ENCODE data around the gene ABHD11.

The ABHD11 gene

GRCh38 chr7:73702226-73702625 lies 36.4 kb downstream of the ABHD11 start:
- H3K9ac ChIP-seq (ENCODE audit: low read length), result no peak overlapping the region
- H3K9me3 ChIP-seq (ENCODE audit: low read length), result no peaks in the 10 kb centered on the region
- H3K4me2 ChIP-seq (ENCODE audit: low read length), result no peak overlapping the region
- no peaks in the 10 kb centered on the region for H3K9me2 ChIP-seq (ENCODE audit: low read depth, low read length)
- no peaks in the 10 kb centered on the region for H3F3A ChIP-seq (ENCODE audit: insufficient read depth, low read length)
- TF ChIP-seq CTCF (IDR thresholded peaks at IDR 0.05; ENCODE audit: low read length) (no peak), EZH2 (IDR thresholded peaks at IDR 0.05; ENCODE audit: borderline replicate concordance, low read length) (no peak)
- no peak overlapping the region for H3K4me3 ChIP-seq (ENCODE audit: low read depth, low read length, poor library complexity, severe bottlenecking)
- H3K4me1 ChIP-seq (ENCODE audit: insufficient read depth, low read length, severe bottlenecking), result peaks cover 3% of the 10 kb centered on the region
- peaks cover 10% of the 10 kb centered on the region; the same call in 1 of the 2 replicates for H3K27me3 ChIP-seq (ENCODE audit: insufficient read depth, low read length)
- no peaks in the 10 kb centered on the region for H4K20me1 ChIP-seq (ENCODE audit: insufficient read depth, low read length)
- H3K27ac ChIP-seq (ENCODE audit: low read depth, low read length, poor library complexity, severe bottlenecking), result no peak overlapping the region
- no peak overlapping the region for H2AFZ ChIP-seq (ENCODE audit: low read length)
- H3K79me2 ChIP-seq (ENCODE audit: insufficient read depth, low read length), result no peaks in the 10 kb centered on the region
- peaks cover 26% of the 10 kb centered on the region for H3K36me3 ChIP-seq (ENCODE audit: insufficient read depth, low read length)

GRCh38 chr7:73701357-73701995 lies 37.1 kb downstream of the ABHD11 start:
- no peak overlapping the region for H3K27ac ChIP-seq (ENCODE audit: low read depth, low read length, poor library complexity, severe bottlenecking)

GRCh38 chr7:73700581-73701134 lies 37.9 kb downstream of the ABHD11 start:
- H3K4me3 ChIP-seq (ENCODE audit: low read depth, low read length, poor library complexity, severe bottlenecking), result no peak overlapping the region
- peaks cover 42% of the 10 kb centered on the region for H3K36me3 ChIP-seq (ENCODE audit: insufficient read depth, low read length)

More at GRCh38 chr7:73701357-73701995, 37.1 kb downstream of the ABHD11 start:
- H3K4me2 ChIP-seq (ENCODE audit: low read length), result no peak overlapping the region
- H3K9ac ChIP-seq (ENCODE audit: low read length), result no peak overlapping the region
- peaks cover 34% of the 10 kb centered on the region for H3K36me3 ChIP-seq (ENCODE audit: insufficient read depth, low read length)
- H3K27me3 ChIP-seq (ENCODE audit: insufficient read depth, low read length), result peaks cover 10% of the 10 kb centered on the region; the same call in 1 of the 2 replicates
- H3K4me1 ChIP-seq (ENCODE audit: insufficient read depth, low read length, severe bottlenecking), result peaks cover 3% of the 10 kb centered on the region
- H3K9me3 ChIP-seq (ENCODE audit: low read length), result no peaks in the 10 kb centered on the region
- H3K9me2 ChIP-seq (ENCODE audit: low read depth, low read length), result no peaks in the 10 kb centered on the region
- TF ChIP-seq CTCF (IDR thresholded peaks at IDR 0.05; ENCODE audit: low read length) (peak; percentile 71), EZH2 (IDR thresholded peaks at IDR 0.05; ENCODE audit: borderline replicate concordance, low read length) (no peak)
- no peaks in the 10 kb centered on the region for H3K79me2 ChIP-seq (ENCODE audit: insufficient read depth, low read length)
- no peak overlapping the region for H2AFZ ChIP-seq (ENCODE audit: low read length)
- H3K4me3 ChIP-seq (ENCODE audit: low read depth, low read length, poor library complexity, severe bottlenecking), result no peak overlapping the region
- H3F3A ChIP-seq (ENCODE audit: insufficient read depth, low read length), result no peaks in the 10 kb centered on the region
- H4K20me1 ChIP-seq (ENCODE audit: insufficient read depth, low read length), result no peaks in the 10 kb centered on the region

More at GRCh38 chr7:73700581-73701134, 37.9 kb downstream of the ABHD11 start:
- Histone ChIP-seq H3K27ac (ENCODE audit: low read depth, low read length, poor library complexity, severe bottlenecking) (no peak overlapping the region), H3K9ac (ENCODE audit: low read length) (no peak overlapping the region), H3K4me2 (ENCODE audit: low read length) (no peak overlapping the region), H3K9me2 (ENCODE audit: low read depth, low read length) (no peaks in the 10 kb centered on the region), H3K79me2 (ENCODE audit: insufficient read depth, low read length) (no peaks in the 10 kb centered on the region), H2AFZ (ENCODE audit: low read length) (no peak overlapping the region), H3K4me1 (ENCODE audit: insufficient read depth, low read length, severe bottlenecking) (peaks cover 3% of the 10 kb centered on the region), H3K9me3 (ENCODE audit: low read length) (no peaks in the 10 kb centered on the region), H3F3A (ENCODE audit: insufficient read depth, low read length) (no peaks in the 10 kb centered on the region), H4K20me1 (ENCODE audit: insufficient read depth, low read length) (no peaks in the 10 kb centered on the region), H3K27me3 (ENCODE audit: insufficient read depth, low read length) (peaks cover 10% of the 10 kb centered on the region; the same call in 1 of the 2 replicates)
- TF ChIP-seq EZH2 (IDR thresholded peaks at IDR 0.05; ENCODE audit: borderline replicate concordance, low read length) (no peak), CTCF (IDR thresholded peaks at IDR 0.05; ENCODE audit: low read length) (no peak)

All from OCI-LY1 (cell line).